ENCODE data around the gene HDGFL2. TPM values are rescaled to one million over a fixed set of nuclear protein-coding genes. Genes with fewer than 3 reads are reported as not detected.

HDGFL2 gene
- total RNA-seq, 1 experiment from 2014 or later: 108 TPM

GRCh38 chr19:4467835-4468234, 4.3 kb upstream of the HDGFL2 start:
- H3K4me3 Mint-ChIP-seq: no peak overlapping the region
- H3K27me3 Mint-ChIP-seq (ENCODE audit: low read depth): peaks cover 2% of the 10 kb centered on the region; the same call in 1 of the 2 replicates

More at GRCh38 chr19:4467835-4468234, 4.3 kb upstream of the HDGFL2 start:
- Histone ChIP-seq H3K79me2 (ENCODE audit: insufficient read depth, low read length) (peaks cover 4% of the 10 kb centered on the region; the same call in 1 of the 2 replicates), H2BK120ac (ENCODE audit: low read depth, low read length, poor library complexity, severe bottlenecking) (no peak overlapping the region), H4K20me1 (ENCODE audit: control insufficient read depth, insufficient read depth, insufficient read length) (no peaks in the 10 kb centered on the region), H3K4me1 (ENCODE audit: insufficient read depth, low read length) (no peaks in the 10 kb centered on the region), H3K14ac (ENCODE audit: insufficient read depth, low read length) (no peak overlapping the region), H4K5ac (ENCODE audit: insufficient read length, low read depth, low read length) (no peak overlapping the region), H4K8ac (replicated peaks; ENCODE audit: insufficient read length, low read depth, low read length) (no peak overlapping the region), H2BK12ac (ENCODE audit: insufficient read length, low read depth, low read length) (no peak overlapping the region), H3K23me2 (ENCODE audit: insufficient read length, low read depth, low read length, poor library complexity, severe bottlenecking) (peaks cover 3% of the 10 kb centered on the region), H3K18ac (ENCODE audit: insufficient read length, low read depth, low read length) (no peak overlapping the region), H2AFZ (ENCODE audit: low read length) (no peak overlapping the region), H3K27ac (ENCODE audit: insufficient read length, low read depth, low read length) (no peak overlapping the region), H3K9ac (ENCODE audit: extremely low read depth, insufficient read length, low read length) (no peak overlapping the region), H2BK5ac (ENCODE audit: insufficient read length, low read length) (no peak overlapping the region), H3T11ph (ENCODE audit: low read length) (no peak overlapping the region), H3K9me3 (ENCODE audit: control insufficient read depth, low read depth, low read length) (no peaks in the 10 kb centered on the region), H3K4me2 (ENCODE audit: insufficient read depth, insufficient read length, low read length) (no peak overlapping the region), H2BK15ac (ENCODE audit: low read depth, low read length) (no peak overlapping the region), H3K56ac (ENCODE audit: insufficient read length, low read depth, low read length) (no peak overlapping the region), H3K27me3 (ENCODE audit: insufficient read depth, low read length) (no peaks in the 10 kb centered on the region), H2BK20ac (ENCODE audit: low read depth, low read length, poor library complexity, severe bottlenecking) (no peak overlapping the region), H3K23ac (ENCODE audit: insufficient read length, low read depth, low read length) (no peak overlapping the region), H3K79me1 (ENCODE audit: insufficient read depth, low read depth, low read length, poor library complexity, severe bottlenecking) (no peaks in the 10 kb centered on the region), H3K4ac (ENCODE audit: low read depth, low read length) (no peak overlapping the region), H2AK5ac (ENCODE audit: insufficient read length, low read length) (no peak overlapping the region), H4K91ac (ENCODE audit: insufficient read length, low read depth, low read length) (no peak overlapping the region)
- peaks cover 0 to 5% of the 10 kb centered on the region in 2 experiments; a peak in 1 of 4 replicates for H3K4me1 Mint-ChIP-seq
- peaks cover 0 to 3% of the 10 kb centered on the region in 2 experiments; a peak in 3 of 5 replicates for H3K9me3 Mint-ChIP-seq
- WGBS (ENCODE audit: extremely low coverage, insufficient read length, low lambda C conversion rate): no CpG with 5 or more reads among the region's 3 CpGs
- TF ChIP-seq CTCF (conservative IDR thresholded peaks at IDR 0.05): no peak
- H3K36me3 Mint-ChIP-seq (ENCODE audit: insufficient read depth in 1 of 3, low read depth in 3 of 3): no peaks in the 10 kb centered on the region
- DNase-seq: no peak
- H3K27ac Mint-ChIP-seq: no peak overlapping the region

All from H9 (cell line).